ENCODE results near the gene GNAI3. TPM values are rescaled to one million over a fixed set of nuclear protein-coding genes. Genes with fewer than 3 reads are reported as not detected.

Gene GNAI3
- total and polyA plus RNA-seq, 10 of the 15 experiments (the other 5 are each of a cell fraction or from before 2014, with no cell fraction given), result 5.9 to 13.8 (median 8.0) TPM

GRCh38 chr1:109598156-109598555 lies 49.7 kb downstream of the GNAI3 start:
- CTCF ChIA-PET, result interaction anchor here (1.1 to 1.7 kb wide), 2 partner anchors 14 to 42 kb away, joined by 3 to 10 read pairs; no protein-coding TSS in a partner anchor
- Histone ChIP-seq H3K79me2 (ENCODE audit: control insufficient read depth, insufficient read depth, low read length) (no peaks in the 10 kb centered on the region), H2AFZ (ENCODE audit: control insufficient read depth, low read depth, low read length) (no peak overlapping the region), H3K4me1 (ENCODE audit: control insufficient read depth, insufficient read depth, low read length) (no peaks in the 10 kb centered on the region), H3K9ac (ENCODE audit: control insufficient read depth, insufficient read depth, low read length) (no peak overlapping the region), H3K4me2 (ENCODE audit: control insufficient read depth, insufficient read depth) (no peak overlapping the region), H4K20me1 (ENCODE audit: control insufficient read depth, insufficient read depth) (no peaks in the 10 kb centered on the region), H3K9me3 (replicated peaks; ENCODE audit: control insufficient read depth, insufficient read depth, low read length) (no peaks in the 10 kb centered on the region), H3K4me3 (no peak overlapping the region), H3K27me3 (replicated peaks in 1 of 2; ENCODE audit: control insufficient read depth in 2 of 2, insufficient read depth in 2 of 2, low read length in 1 of 2) (no peaks in the 10 kb centered on the region), H3K36me3 (ENCODE audit: control insufficient read depth in 2 of 2, insufficient read depth in 2 of 2, low read length in 1 of 2) (peaks cover 0 to 16% of the 10 kb centered on the region in 2 experiments; a peak in 2 of 4 replicates), H3K27ac (ENCODE audit: control insufficient read depth, insufficient read depth) (no peak overlapping the region)
- SMC1A ChIA-PET (ENCODE audit: uncharacterized antibody, unreplicated experiment), result interaction anchor here (0.8 to 1.6 kb wide), 6 partner anchors 18 to 66 kb away, joined by 3 to 4 read pairs (median 3); no protein-coding TSS in a partner anchor
- 88% methylated on average over 1 of the region's 1 CpG for WGBS (ENCODE audit: insufficient coverage, insufficient replicate concordance, low lambda C conversion rate, missing lambda C conversion rate)
- POLR2A ChIA-PET, result interaction anchor here (0.7 kb wide), 1 partner anchor 15 kb away, joined by 3 read pairs; no protein-coding TSS in a partner anchor
- intact Hi-C loops (cut with micrococcal nuclease; ENCODE audit: unreplicated experiment) (no loop called here), in situ Hi-C loops (cut with MboI) (no loop called here)
- DNase-seq (ENCODE audit: low read depth, low spot score) (no peak), ATAC-seq (no peak), FAIRE-seq (no peak)
- no peak for TF ChIP-seq GATAD2B (conservative IDR thresholded peaks at IDR 0.05; ENCODE audit: low read depth)
- no peak for TF ChIP-seq FOXK2 (IDR thresholded peaks at IDR 0.05)
- no peak for TF ChIP-seq YBX1 (IDR thresholded peaks at IDR 0.05)
- no peak for TF ChIP-seq BHLHE40 (IDR thresholded peaks at IDR 0.05; ENCODE audit: borderline replicate concordance in 1 of 2, low read depth in 2 of 2, low read length in 1 of 2)
- TF ChIP-seq MXI1 (IDR thresholded peaks at IDR 0.05; ENCODE audit: low read depth, low read length), result no peak
- no peak for TF ChIP-seq NFYA (IDR thresholded peaks at IDR 0.05; ENCODE audit: borderline replicate concordance, low read depth, low read length)
- TF ChIP-seq POLR2AphosphoS5 (IDR thresholded peaks at IDR 0.05; ENCODE audit: low read length), result no peak
- no peak for TF ChIP-seq ESRRA (IDR thresholded peaks at IDR 0.05; ENCODE audit: low read length)
- TF ChIP-seq PAX5 (IDR thresholded peaks at IDR 0.05; ENCODE audit: borderline replicate concordance, low read depth, low read length), result no peak
- no peak for TF ChIP-seq ZNF217 (IDR thresholded peaks at IDR 0.05)
- TF ChIP-seq BACH1 (IDR thresholded peaks at IDR 0.05; ENCODE audit: borderline replicate concordance), result no peak
- TF ChIP-seq RELB (IDR thresholded peaks at IDR 0.05; ENCODE audit: low read depth), result no peak
- no peak for TF ChIP-seq CBX3 (IDR thresholded peaks at IDR 0.05; ENCODE audit: borderline replicate concordance, low read depth)
- no peak for TF ChIP-seq NFYB (IDR thresholded peaks at IDR 0.05; ENCODE audit: insufficient read depth, low read depth, low read length)
- TF ChIP-seq SMAD5 (IDR thresholded peaks at IDR 0.05; ENCODE audit: low read depth), result no peak
- TF ChIP-seq USF2 (IDR thresholded peaks at IDR 0.05; ENCODE audit: borderline replicate concordance, low read depth, low read length), result no peak
- TF ChIP-seq SMAD1 (IDR thresholded peaks at IDR 0.05; ENCODE audit: low read depth, partially characterized antibody), result no peak
- no TSS peak for BruUV-seq (replicated peaks)
- RAD21 ChIA-PET (ENCODE audit: unreplicated experiment), result interaction anchor here (0.9 kb wide), 1 partner anchor 18 kb away, joined by 3 read pairs; no protein-coding TSS in a partner anchor
